ENCODE measurements around the gene APOO.

Gene APOO

GRCh38 chrX:23797371-23798128 is 110.2 kb downstream of the APOO start:
- TF ChIP-seq, protein P1, sequence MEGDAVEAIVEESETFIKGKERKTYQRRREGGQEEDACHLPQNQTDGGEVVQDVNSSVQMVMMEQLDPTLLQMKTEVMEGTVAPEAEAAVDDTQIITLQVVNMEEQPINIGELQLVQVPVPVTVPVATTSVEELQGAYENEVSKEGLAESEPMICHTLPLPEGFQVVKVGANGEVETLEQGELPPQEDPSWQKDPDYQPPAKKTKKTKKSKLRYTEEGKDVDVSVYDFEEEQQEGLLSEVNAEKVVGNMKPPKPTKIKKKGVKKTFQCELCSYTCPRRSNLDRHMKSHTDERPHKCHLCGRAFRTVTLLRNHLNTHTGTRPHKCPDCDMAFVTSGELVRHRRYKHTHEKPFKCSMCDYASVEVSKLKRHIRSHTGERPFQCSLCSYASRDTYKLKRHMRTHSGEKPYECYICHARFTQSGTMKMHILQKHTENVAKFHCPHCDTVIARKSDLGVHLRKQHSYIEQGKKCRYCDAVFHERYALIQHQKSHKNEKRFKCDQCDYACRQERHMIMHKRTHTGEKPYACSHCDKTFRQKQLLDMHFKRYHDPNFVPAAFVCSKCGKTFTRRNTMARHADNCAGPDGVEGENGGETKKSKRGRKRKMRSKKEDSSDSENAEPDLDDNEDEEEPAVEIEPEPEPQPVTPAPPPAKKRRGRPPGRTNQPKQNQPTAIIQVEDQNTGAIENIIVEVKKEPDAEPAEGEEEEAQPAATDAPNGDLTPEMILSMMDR (IDR thresholded peaks at IDR 0.05) = no peak

DNA sequence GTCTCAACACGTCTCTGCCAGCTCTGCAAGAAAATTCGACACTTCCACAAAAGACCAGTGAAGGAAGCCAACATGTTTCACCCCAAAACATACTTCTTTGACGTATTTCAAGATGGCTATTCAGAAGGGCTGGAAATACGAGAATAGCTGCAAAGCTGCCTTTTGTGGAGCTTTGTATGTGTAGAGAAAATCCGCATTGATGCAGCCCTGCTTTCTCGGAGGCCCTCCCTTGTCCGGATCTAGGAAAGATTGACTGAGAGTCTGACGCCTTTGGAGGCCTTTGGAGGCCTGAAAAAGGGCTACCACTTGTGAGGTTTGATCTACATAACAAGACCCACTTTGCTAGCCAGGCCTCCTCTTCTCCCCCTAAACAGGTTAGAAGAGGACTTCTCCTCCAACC is 112.5 kb downstream of the APOO start:
- TF ChIP-seq, protein P1 (IDR thresholded peaks at IDR 0.05) = no peak

GRCh38 chrX:23792861-23793553 is 114.7 kb downstream of the APOO start:
- TF ChIP-seq, protein P1 (IDR thresholded peaks at IDR 0.05) = no peak

DNA sequence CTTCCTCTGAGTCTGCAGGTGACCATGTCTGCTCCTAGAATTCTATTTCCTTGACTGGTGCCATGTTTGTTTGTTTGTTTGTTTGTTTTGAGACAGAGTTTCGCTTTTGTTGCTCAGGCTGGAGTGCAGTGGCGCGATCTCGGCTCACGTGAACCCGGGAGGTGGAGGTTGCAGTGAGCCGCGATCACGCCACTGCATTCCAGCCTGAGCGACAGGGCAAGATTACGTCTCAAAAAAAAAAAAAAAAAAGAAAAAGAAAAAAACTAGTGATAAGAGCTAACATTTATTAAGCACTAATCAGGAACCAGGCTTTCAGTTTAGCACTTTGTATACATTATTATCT is 117.6 kb downstream of the APOO start:
- TF ChIP-seq, protein P1 (IDR thresholded peaks at IDR 0.05) = no peak

DNA sequence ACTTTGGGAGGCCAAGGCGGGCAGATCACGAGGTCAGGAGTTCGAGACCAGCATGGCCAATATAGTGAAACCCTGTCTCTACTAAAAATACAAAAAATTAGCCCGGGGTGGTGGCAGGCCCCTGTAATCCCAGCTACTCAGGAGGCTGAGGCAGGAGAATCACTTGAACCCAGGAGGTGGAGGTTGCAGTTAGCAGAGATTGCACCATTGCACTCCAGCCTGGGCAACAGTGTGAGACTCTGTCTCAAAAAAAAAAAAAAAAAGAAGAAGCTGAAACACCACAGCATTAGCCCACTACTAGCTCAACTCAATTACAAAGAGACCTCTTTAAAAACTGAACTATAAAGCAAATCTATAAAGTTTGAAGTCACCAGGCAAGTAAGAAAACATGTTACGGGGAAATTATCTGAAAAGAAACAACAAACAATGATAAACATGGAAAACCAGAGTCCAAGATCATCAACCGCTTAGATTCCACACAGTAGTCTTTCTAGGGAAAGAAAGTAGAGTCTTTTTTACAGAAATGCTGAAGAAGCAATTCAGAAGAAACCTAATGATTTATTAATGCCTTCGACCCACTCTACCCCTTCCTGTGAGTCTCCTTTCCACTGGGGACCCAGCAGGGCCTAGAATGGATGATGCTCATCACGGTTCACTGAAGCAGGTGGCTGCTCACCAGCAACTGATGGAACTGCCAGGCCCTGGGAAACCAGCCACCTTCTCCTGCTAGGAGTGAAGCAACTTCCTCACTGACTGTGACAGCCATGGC is 118.2 kb downstream of the APOO start:
- TF ChIP-seq, protein P1 (IDR thresholded peaks at IDR 0.05) = no peak

DNA sequence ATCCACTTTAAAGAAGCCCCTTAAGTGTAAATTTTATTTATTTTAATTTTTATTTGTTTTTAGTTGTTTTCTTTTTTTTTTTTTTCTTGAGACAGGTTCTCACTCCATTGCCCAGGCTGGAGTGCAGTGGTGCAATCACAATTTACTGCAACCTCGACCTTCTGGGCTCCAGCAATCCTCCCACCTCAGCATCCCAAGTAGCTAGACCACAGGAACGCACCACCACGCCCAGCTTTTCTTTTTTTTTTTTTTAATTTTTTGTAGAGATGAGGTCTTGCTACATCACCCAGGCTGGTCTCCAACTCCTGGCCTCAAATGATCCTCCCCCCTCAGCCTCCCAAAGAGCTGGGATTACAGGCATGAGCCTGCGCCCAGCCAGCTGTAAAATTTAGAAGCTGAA is 118.8 kb downstream of the APOO start:
- TF ChIP-seq, protein P1 (IDR thresholded peaks at IDR 0.05) = no peak

DNA sequence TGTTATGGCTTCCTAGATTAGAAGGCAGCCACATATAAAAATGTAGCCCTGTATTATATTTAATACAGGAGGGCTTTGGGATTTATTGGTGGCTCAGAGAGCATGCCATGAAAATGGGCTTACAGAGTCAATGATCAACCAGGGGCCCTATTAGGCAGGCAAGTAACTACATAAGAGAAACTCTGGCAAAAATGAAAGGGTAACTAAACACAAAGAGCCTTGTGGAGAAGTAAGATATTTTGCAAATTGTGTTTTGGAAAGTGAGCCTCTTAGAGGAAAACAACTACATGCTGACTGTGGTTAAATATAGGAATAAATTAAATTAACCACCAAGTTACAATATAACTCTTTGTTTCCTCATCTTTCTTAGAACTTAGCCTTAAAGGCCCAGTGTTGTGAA is 119.2 kb downstream of the APOO start:
- TF ChIP-seq, protein P1 (IDR thresholded peaks at IDR 0.05) = no peak
